ENCODE measurements around the gene TSC2.

- no peak for TF ChIP-seq POLR2AphosphoS5 (IDR thresholded peaks at IDR 0.05; ENCODE audit: insufficient read depth, low read depth, low read length)
- no peak for TF ChIP-seq MAX (IDR thresholded peaks at IDR 0.05; ENCODE audit: insufficient read depth, insufficient read length)
Measured at GRCh38 chr16:2019921-2020831, 27.6 kb upstream of the TSC2 start.

Measured in endothelial cell of umbilical vein (primary cell).